Muscle of leg (tissue), 11 donors: ENCODE results near the gene NIT1. TPM values are rescaled to one million over a fixed set of nuclear protein-coding genes. Genes with fewer than 3 reads are reported as not detected.

ENCODE experiments used
- DNase-seq: peaks from one replicate; pipeline ENCODE4 v3.0.0; 2013
- H3K27ac ChIP-seq: one replicate; pipeline ENCODE4 v1.5.1; 2013; ENCODE audit warnings: mild to moderate bottlenecking, low read length, control low read depth
- H3K27me3 ChIP-seq: one replicate; pipeline ENCODE4 v1.6.1; 2013; ENCODE audit warnings: low read length; ENCODE audit not compliant: control insufficient read depth, insufficient read depth
- H3K36me3 ChIP-seq: one replicate; pipeline ENCODE4 v1.6.1; 2013; ENCODE audit warnings: low read length; ENCODE audit not compliant: control insufficient read depth, insufficient read depth
- H3K4me1 ChIP-seq: one replicate; pipeline ENCODE4 v1.6.1; 2013; ENCODE audit warnings: low read length; ENCODE audit not compliant: control insufficient read depth, insufficient read depth
- H3K4me3 ChIP-seq: one replicate; pipeline ENCODE4 v1.5.1; 2013; ENCODE audit warnings: low read length, control low read depth
- H3K9me3 ChIP-seq: replicated peaks from 2 replicates; pipeline ENCODE4 v1.6.1; 2013; ENCODE audit warnings: low read depth, low read length; ENCODE audit not compliant: control insufficient read depth
- WGBS: methylation state at CpG from one replicate; pipeline ENCODE4 v1.1.5; 2013; ENCODE audit warnings: missing lambda C conversion rate; ENCODE audit not compliant: insufficient coverage; 5-methylcytosine and 5-hydroxymethylcytosine counted together
- polyA plus RNA-seq, 8 donors: library from polyadenylated mRNA; unstranded; fragments of 120-200 nt; gene quantifications; one replicate each; pipeline versions ENCODE4 v1.2.1 to v1.2.3, GENCODE V29; 2013; ENCODE audit warnings: inconsistent platforms in 1 of 8, low replicate concordance in 1 of 8; ENCODE audit not compliant: insufficient read length in 8 of 8, insufficient read depth in 1 of 8
- total RNA-seq: library from RNA; stranded (reverse); fragments of 120-200 nt; gene quantifications from one replicate; pipeline ENCODE4 v1.2.4, GENCODE V29; 2013

Gene NIT1
- total and polyA plus RNA-seq, 9 donors, result 26.7 to 34.3 (median 29.6) TPM

DNA sequence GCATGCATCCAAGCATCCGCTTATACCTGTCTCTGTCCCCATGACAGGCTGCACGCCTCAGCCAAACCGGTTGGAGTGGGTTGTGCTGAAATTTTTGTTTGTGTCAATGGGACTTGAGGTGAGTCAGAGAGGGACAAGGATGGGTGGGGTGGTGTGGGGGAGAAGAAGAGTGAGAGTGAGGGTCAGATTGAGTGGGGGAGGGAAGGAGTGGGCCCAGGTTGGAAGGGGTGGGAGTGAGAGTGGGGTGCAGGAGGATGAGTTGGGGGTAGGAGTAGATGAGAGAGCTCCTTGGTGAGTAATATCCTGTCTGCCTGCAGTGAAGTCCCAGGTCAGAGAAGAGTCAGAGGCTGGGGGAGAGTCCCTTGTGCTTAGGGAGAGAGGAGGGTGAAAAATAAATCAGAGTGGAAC is 25.3 kb upstream of the NIT1 start:
- DNase-seq, result no peak
- Histone ChIP-seq H3K4me3 (no peak overlapping the region), H3K36me3 (no peaks in the 10 kb centered on the region), H3K4me1 (peaks cover 16% of the 10 kb centered on the region), H3K27ac (no peak overlapping the region), H3K9me3 (no peaks in the 10 kb centered on the region), H3K27me3 (no peaks in the 10 kb centered on the region)
- 82% methylated on average over 3 of the region's 3 CpGs for WGBS

GRCh38 chr1:161094481-161094880 is 23.4 kb upstream of the NIT1 start:
- H3K4me1 ChIP-seq, result peaks cover 29% of the 10 kb centered on the region
- H3K27ac ChIP-seq, result no peak overlapping the region
- no peak overlapping the region for H3K4me3 ChIP-seq
- DNase-seq, result no peak
- no peaks in the 10 kb centered on the region for H3K9me3 ChIP-seq
- no peaks in the 10 kb centered on the region for H3K27me3 ChIP-seq
- H3K36me3 ChIP-seq, result peaks cover 3% of the 10 kb centered on the region
- 85% methylated on average over 2 of the region's 14 CpGs for WGBS

DNA sequence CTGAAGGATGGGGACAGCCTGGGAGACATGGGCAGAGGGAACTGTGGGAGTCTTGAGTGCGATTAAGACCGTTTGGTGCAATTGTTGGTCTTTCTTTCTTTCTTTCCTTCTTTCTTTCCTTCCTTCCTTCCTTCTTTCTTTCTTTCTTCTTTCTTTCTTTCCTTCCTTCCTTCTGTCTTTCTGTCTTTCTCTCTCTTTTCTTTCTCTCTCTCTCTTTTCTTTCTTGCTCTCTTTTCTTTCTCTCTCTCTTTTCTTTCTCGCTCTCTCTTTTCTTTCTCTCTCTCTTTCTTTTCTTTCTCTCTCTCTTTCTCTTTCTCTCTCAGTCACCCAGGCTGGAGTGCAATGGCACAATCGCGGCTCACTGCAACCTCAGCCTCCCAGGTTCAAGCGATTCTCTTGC is 22.7 kb upstream of the NIT1 start:
- peaks cover 10% of the 10 kb centered on the region for H3K36me3 ChIP-seq
- WGBS, result 90% methylated on average over 3 of the region's 6 CpGs
- no peak for DNase-seq
- no peak overlapping the region for H3K4me3 ChIP-seq
- H3K27me3 ChIP-seq, result no peaks in the 10 kb centered on the region
- H3K9me3 ChIP-seq, result no peaks in the 10 kb centered on the region
- peaks cover 29% of the 10 kb centered on the region for H3K4me1 ChIP-seq
- no peak overlapping the region for H3K27ac ChIP-seq

DNA sequence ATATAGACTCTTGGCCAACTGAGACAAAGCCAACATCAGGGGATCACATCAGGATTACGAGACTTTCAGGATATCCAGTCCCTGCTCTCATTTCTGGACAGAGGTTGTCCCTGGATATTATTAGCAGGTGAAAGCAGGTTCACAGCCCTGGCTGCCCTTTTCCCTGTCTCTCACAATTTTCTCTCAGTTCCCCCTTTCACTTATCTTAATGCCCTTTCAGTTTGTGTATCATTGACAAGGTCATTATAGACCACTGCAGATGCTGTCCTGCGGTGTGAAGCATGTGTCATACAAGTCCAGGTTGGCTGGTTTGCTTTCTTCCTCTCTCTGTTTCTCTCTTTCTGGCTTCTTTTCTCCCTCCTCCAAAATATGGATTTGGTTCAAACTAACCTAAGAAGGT is 21.9 kb upstream of the NIT1 start:
- H3K4me3 ChIP-seq, result no peak overlapping the region
- no CpG with 5 or more reads among the region's 2 CpGs for WGBS
- no peaks in the 10 kb centered on the region for H3K27me3 ChIP-seq
- peaks cover 13% of the 10 kb centered on the region for H3K36me3 ChIP-seq
- no peak for DNase-seq
- no peaks in the 10 kb centered on the region for H3K9me3 ChIP-seq
- H3K27ac ChIP-seq, result peak overlapping the region; percentile 57
- peaks cover 31% of the 10 kb centered on the region for H3K4me1 ChIP-seq

- Histone ChIP-seq H3K9me3 (no peaks in the 10 kb centered on the region), H3K36me3 (peaks cover 17% of the 10 kb centered on the region), H3K27me3 (no peaks in the 10 kb centered on the region), H3K4me1 (peaks cover 31% of the 10 kb centered on the region), H3K4me3 (no peak overlapping the region), H3K27ac (peak overlapping the region; percentile 57)
- peak; percentile 96 for DNase-seq
- WGBS, result 0% methylated on average over 1 of the region's 1 CpG
Observed at GRCh38 chr1:161096530-161096929, 21.4 kb upstream of the NIT1 start.

GRCh38 chr1:161098210-161099068 is 19.5 kb upstream of the NIT1 start, which contains the start of gene KLHDC9:
Gene KLHDC9 (plus strand): TSS chr1:161098361. CDS start chr1:161098536, 175 bp downstream.
- 6% methylated on average over 62 of the region's 71 CpGs for WGBS
- peak; percentile 80 for DNase-seq

GRCh38 chr1:161099090-161099802 is 18.7 kb upstream of the NIT1 start:
- H3K4me3 ChIP-seq, result no peak overlapping the region
- no peak overlapping the region for H3K27ac ChIP-seq
- no peaks in the 10 kb centered on the region for H3K27me3 ChIP-seq
- DNase-seq, result no peak
- WGBS, result 64% methylated on average over 6 of the region's 9 CpGs
- peaks cover 31% of the 10 kb centered on the region for H3K4me1 ChIP-seq
- H3K9me3 ChIP-seq, result no peaks in the 10 kb centered on the region
- peaks cover 29% of the 10 kb centered on the region for H3K36me3 ChIP-seq

More at GRCh38 chr1:161098210-161099068, 19.5 kb upstream of the NIT1 start, which contains the start of gene KLHDC9:
- peak within 1 kb of the TSS; percentile 57 for H3K27ac ChIP-seq
- H3K27me3 ChIP-seq, result no peaks in the 10 kb centered on the region
- no peaks in the 10 kb centered on the region for H3K9me3 ChIP-seq
- peaks cover 31% of the 10 kb centered on the region for H3K4me1 ChIP-seq
- peaks cover 27% of the 10 kb centered on the region for H3K36me3 ChIP-seq
- H3K4me3 ChIP-seq, result peak within 1 kb of the TSS; percentile 57

- WGBS, result no CpG with 5 or more reads among the region's 2 CpGs
- Histone ChIP-seq H3K27ac (peak overlapping the region; percentile 29), H3K27me3 (no peaks in the 10 kb centered on the region), H3K4me3 (no peak overlapping the region), H3K4me1 (peaks cover 31% of the 10 kb centered on the region), H3K36me3 (peaks cover 29% of the 10 kb centered on the region), H3K9me3 (no peaks in the 10 kb centered on the region)
- peak; percentile 74 for DNase-seq
Observed at GRCh38 chr1:161100556-161100955, 17.3 kb upstream of the NIT1 start.

- WGBS, result 71% methylated on average over 1 of the region's 1 CpG
- H3K36me3 ChIP-seq, result peaks cover 13% of the 10 kb centered on the region
- no peak overlapping the region for H3K4me3 ChIP-seq
- no peak overlapping the region for H3K27ac ChIP-seq
- no peak for DNase-seq
- no peaks in the 10 kb centered on the region for H3K9me3 ChIP-seq
- H3K4me1 ChIP-seq, result no peaks in the 10 kb centered on the region
- no peaks in the 10 kb centered on the region for H3K27me3 ChIP-seq
Observed at GRCh38 chr1:161106431-161106830, 11.5 kb upstream of the NIT1 start.

DNA sequence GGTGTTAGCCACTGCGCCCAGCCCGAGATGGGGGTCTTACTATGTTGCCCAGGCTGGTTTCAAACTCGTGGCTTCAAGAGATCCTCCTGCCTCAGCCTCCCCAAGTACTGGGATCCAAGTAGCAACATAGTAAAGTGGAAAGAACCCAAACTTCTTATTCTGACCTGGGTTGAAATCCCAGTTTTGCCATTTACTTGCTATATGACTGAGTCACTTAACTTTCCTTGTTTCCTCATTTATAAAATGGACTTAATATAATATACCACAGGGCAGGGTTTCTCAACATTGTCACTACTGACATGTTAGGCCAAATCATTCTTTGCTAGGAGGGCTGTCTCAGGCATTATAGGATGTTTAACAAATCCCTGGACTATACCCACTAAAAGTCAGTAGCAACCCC is 6.8 kb upstream of the NIT1 start:
- H3K36me3 ChIP-seq, result peaks cover 2% of the 10 kb centered on the region
- no CpG with 5 or more reads among the region's 3 CpGs for WGBS
- H3K27me3 ChIP-seq, result no peaks in the 10 kb centered on the region

More for the DNA sequence above, 6.8 kb upstream of the NIT1 start:
- DNase-seq, result no peak
- no peaks in the 10 kb centered on the region for H3K4me1 ChIP-seq
- H3K27ac ChIP-seq, result no peak overlapping the region
- H3K4me3 ChIP-seq, result no peak overlapping the region
- no peaks in the 10 kb centered on the region for H3K9me3 ChIP-seq
